H1 (cell line): ENCODE measurements around the gene HOGA1. TPM values are rescaled to one million over a fixed set of nuclear protein-coding genes. Genes with fewer than 3 reads are reported as not detected.

Experiments
- CTCF ChIA-PET: fragments of 300-600 bp; sonication (Branson Sonifier 250); formaldehyde crosslinking; loops from one replicate; lab custom pipeline; 2021; ENCODE audit not compliant: partially characterized antibody; lab: Charles Lee
- POLR2A ChIA-PET: fragments of 300-600 bp; sonication (Branson Sonifier 250); formaldehyde crosslinking; loops from one replicate; lab custom pipeline; 2021; ENCODE audit warnings: inconsistent platforms; ENCODE audit not compliant: partially characterized antibody; lab: Charles Lee
- DNase-seq, 2 experiments: peaks; one replicate each; pipeline versions ENCODE4 v3.0.0 to v3.0.0-alpha.2; 2010 to 2022; ENCODE audit warnings: low spot score in 2 of 2, low read depth in 1 of 2, mixed read lengths in 1 of 2
- FAIRE-seq: peaks from 2 replicates; lab custom pipeline; 2011; peaks lifted over from hg19 to GRCh38; lab: Jason Lieb, UNC
- H2AFZ ChIP-seq: 2 replicates; pipeline ENCODE4 v1.8.1; 2012; ENCODE audit warnings: low read length, inconsistent platforms
- H2AK5ac ChIP-seq: 2 replicates; pipeline ENCODE4 v1.6.1; 2013; ENCODE audit warnings: low read depth, low read length
- H2BK120ac ChIP-seq: replicated peaks from 2 replicates; pipeline ENCODE3; 2013; ENCODE audit warnings: low read depth, low read length, inconsistent platforms
- H2BK12ac ChIP-seq: 2 replicates; pipeline ENCODE4 v1.6.1; 2013; ENCODE audit warnings: low read depth, low read length
- H2BK15ac ChIP-seq: 2 replicates; pipeline ENCODE4 v1.6.1; 2013; ENCODE audit warnings: low read length
- H2BK20ac ChIP-seq: 2 replicates; pipeline ENCODE4 v1.6.1; 2013; ENCODE audit warnings: low read length
- H2BK5ac ChIP-seq: 2 replicates; pipeline ENCODE4 v1.6.1; 2013; ENCODE audit warnings: low read depth, low read length
- H3K14ac ChIP-seq: 2 replicates; pipeline ENCODE4 v1.6.1; 2013; ENCODE audit warnings: inconsistent platforms; ENCODE audit not compliant: insufficient read length
- H3K18ac ChIP-seq: 2 replicates; pipeline ENCODE4 v1.6.1; 2013; ENCODE audit warnings: low read length; ENCODE audit errors: extremely low read depth
- H3K23ac ChIP-seq: 2 replicates; pipeline ENCODE4 v1.6.1; 2013; ENCODE audit warnings: inconsistent platforms; ENCODE audit not compliant: insufficient read length
- H3K23me2 ChIP-seq: 2 replicates; pipeline ENCODE4 v1.6.1; 2013; ENCODE audit warnings: low read depth, low read length
- H3K27ac ChIP-seq: 2 replicates; pipeline ENCODE4 v1.6.1; 2011; ENCODE audit warnings: low read depth, low read length, inconsistent platforms
- H3K27me3 ChIP-seq, 4 experiments: replicated peaks in 1 of 4; 1 replicate in 1 of 4; 2 replicates in 3 of 4; pipeline versions ENCODE4 v1.6.1 to v1.8.1; 2011 to 2013; ENCODE audit warnings: low read length in 3 of 4, mild to moderate bottlenecking in 3 of 4, inconsistent platforms in 2 of 4, mixed read lengths in 2 of 4, moderate library complexity in 1 of 4; ENCODE audit not compliant: control insufficient read depth in 3 of 4, insufficient read depth in 3 of 4; ENCODE audit errors: extremely low read depth in 1 of 4
- H3K36me3 ChIP-seq, 4 experiments: 2 replicates each; pipeline versions ENCODE4 v1.6.1 to v1.8.1; 2011 to 2013; ENCODE audit warnings: mild to moderate bottlenecking in 4 of 4, low read length in 3 of 4, moderate library complexity in 2 of 4, control low read depth in 1 of 4, inconsistent platforms in 1 of 4; ENCODE audit not compliant: insufficient read depth in 4 of 4, control insufficient read depth in 2 of 4
- H3K4ac ChIP-seq: replicated peaks from 2 replicates; pipeline ENCODE3; 2013; ENCODE audit warnings: low read length, low read depth, mixed read lengths, inconsistent platforms; ENCODE audit not compliant: insufficient read length
- H3K4me1 ChIP-seq, 4 experiments: replicated peaks in 1 of 4; 1 replicate in 1 of 4; 2 replicates in 3 of 4; pipeline versions ENCODE4 v1.6.1 to v1.8.1; 2011 to 2013; ENCODE audit warnings: low read length in 3 of 4, inconsistent platforms in 2 of 4, mixed read lengths in 1 of 4; ENCODE audit not compliant: insufficient read depth in 4 of 4, control insufficient read depth in 3 of 4
- H3K4me2 ChIP-seq, 2 experiments: 2 replicates each; pipeline versions ENCODE4 v1.6.1 to v1.8.1; 2011 to 2013; ENCODE audit warnings: low read depth in 2 of 2, low read length in 2 of 2, control low read depth in 1 of 2, inconsistent platforms in 1 of 2, mild to moderate bottlenecking in 1 of 2; ENCODE audit not compliant: insufficient read depth in 1 of 2
- H3K4me3 ChIP-seq, 4 experiments: fragments of 200-600, 300-600 bp in 1 of 4; sonication (generic), shearing (Covaris generic), sonication (Bioruptor Twin) in 1 of 4; 2 replicates each; pipeline versions ENCODE4 v1.5.1 to v1.8.1; 2011 to 2016; ENCODE audit warnings: low read length in 4 of 4, low read depth in 3 of 4, control low read depth in 2 of 4, inconsistent platforms in 2 of 4, mild to moderate bottlenecking in 2 of 4, mixed read lengths in 1 of 4, moderate library complexity in 1 of 4; ENCODE audit not compliant: insufficient read depth in 2 of 4; ENCODE audit errors: extremely low read depth in 1 of 4
- H3K56ac ChIP-seq: replicated peaks from 2 replicates; pipeline ENCODE3; 2013; ENCODE audit warnings: low read depth, mild to moderate bottlenecking, mixed read lengths, low read length, inconsistent platforms; ENCODE audit not compliant: insufficient read length
- H3K79me1 ChIP-seq: 2 replicates; pipeline ENCODE4 v1.6.1; 2013; ENCODE audit warnings: low read depth, low read length, control low read depth
- H3K79me2 ChIP-seq, 2 experiments: 2 replicates each; pipeline versions ENCODE4 v1.6.1 to v1.8.1; 2012 to 2013; ENCODE audit warnings: low read length in 2 of 2, mild to moderate bottlenecking in 2 of 2, inconsistent platforms in 1 of 2; ENCODE audit not compliant: insufficient read depth in 2 of 2, control insufficient read depth in 1 of 2
- H3K9ac ChIP-seq, 4 experiments: replicated peaks in 1 of 4; 1 replicate in 1 of 4; 2 replicates in 3 of 4; pipeline versions ENCODE4 v1.6.1 to v1.8.1; 2011 to 2013; ENCODE audit warnings: low read depth in 3 of 4, low read length in 3 of 4, control low read depth in 2 of 4, mild to moderate bottlenecking in 2 of 4, moderate library complexity in 2 of 4, inconsistent platforms in 1 of 4; ENCODE audit errors: extremely low read depth in 1 of 4
- H3K9me3 ChIP-seq, 2 experiments: 2 replicates each; pipeline versions ENCODE4 v1.6.1 to v1.8.1; 2012 to 2013; ENCODE audit warnings: mild to moderate bottlenecking in 2 of 2, moderate library complexity in 2 of 2, control low read depth in 1 of 2, inconsistent platforms in 1 of 2, low read depth in 1 of 2, low read length in 1 of 2, mixed read lengths in 1 of 2; ENCODE audit not compliant: insufficient read depth in 2 of 2
- H4K20me1 ChIP-seq, 2 experiments: replicated peaks in 1 of 2; 2 replicates each; pipeline versions ENCODE3 to v1.8.1; 2011 to 2013; ENCODE audit warnings: inconsistent platforms in 2 of 2, low read length in 2 of 2, mild to moderate bottlenecking in 1 of 2; ENCODE audit not compliant: insufficient read depth in 2 of 2, control insufficient read depth in 1 of 2
- H4K5ac ChIP-seq: 2 replicates; pipeline ENCODE4 v1.6.1; 2013; ENCODE audit warnings: low read length, low read depth, mixed read lengths, inconsistent platforms; ENCODE audit not compliant: insufficient read length
- H4K8ac ChIP-seq: 2 replicates; pipeline ENCODE4 v1.8.0; 2013; ENCODE audit warnings: mild to moderate bottlenecking, moderate library complexity, low read length, inconsistent platforms; ENCODE audit not compliant: insufficient read depth; ENCODE audit errors: extremely low read depth
- H4K91ac ChIP-seq: replicated peaks from 2 replicates; pipeline ENCODE3; 2013; ENCODE audit warnings: low read length, mixed read lengths, inconsistent platforms; ENCODE audit not compliant: insufficient read length
- BCL11A ChIP-seq, 2 experiments: IDR thresholded peaks; one replicate each; pipeline ENCODE4 v1.6.1; 2011; ENCODE audit warnings: low read depth in 2 of 2, low read length in 2 of 2, mild to moderate bottlenecking in 2 of 2
- CHD2 ChIP-seq: IDR thresholded peaks from 2 replicates; pipeline ENCODE4 v1.6.1; 2012; ENCODE audit warnings: low read length, improper control_type of control experiment
- EZH2 ChIP-seq: fragments of 200-600 bp; sonication (generic); IDR thresholded peaks from 2 replicates; pipeline ENCODE4 v1.7.1; 2012; ENCODE audit warnings: low read depth, mild to moderate bottlenecking, moderate library complexity, low read length, inconsistent platforms; ENCODE audit not compliant: severe bottlenecking
- KDM4A ChIP-seq: IDR thresholded peaks from one replicate; pipeline ENCODE4 v1.7.1; 2012; ENCODE audit warnings: low read depth, mild to moderate bottlenecking, moderate library complexity, low read length, inconsistent platforms; ENCODE audit not compliant: severe bottlenecking
- SAP30 ChIP-seq: fragments of 300-600 bp; sonication (generic); IDR thresholded peaks from 2 replicates; pipeline ENCODE4 v1.7.1; 2012; ENCODE audit warnings: low read length, moderate library complexity, mild to moderate bottlenecking, inconsistent platforms; ENCODE audit not compliant: insufficient read depth, insufficient replicate concordance
- SUZ12 ChIP-seq: fragments of 200-600 bp; sonication (generic); IDR thresholded peaks from 2 replicates; pipeline ENCODE4 v1.6.1; 2012; ENCODE audit warnings: mild to moderate bottlenecking, inconsistent platforms, low read length, moderate library complexity, mixed read lengths
- TCF12 ChIP-seq: IDR thresholded peaks from 2 replicates; pipeline ENCODE4 v1.6.1; 2011; ENCODE audit warnings: low read depth, mild to moderate bottlenecking, low read length
- WGBS, 2 experiments: shearing (Covaris generic) in 1 of 2; methylation state at CpG; one replicate each; pipeline versions ENCODE4 v1.1.6 to v1.1.7; 2013 to 2015; ENCODE audit warnings: low lambda C conversion rate in 2 of 2, mixed read lengths in 2 of 2, inconsistent platforms in 1 of 2, low coverage in 1 of 2, missing lambda C conversion rate in 1 of 2; ENCODE audit not compliant: insufficient replicate concordance in 2 of 2, insufficient coverage in 1 of 2, insufficient read length in 1 of 2; ENCODE audit errors: extremely low coverage in 1 of 2, missing lambda C conversion rate in 1 of 2; 5-methylcytosine and 5-hydroxymethylcytosine counted together
- polyA plus RNA-seq, 7 experiments: library from polyadenylated mRNA; depleted of rRNA in 3 of 7; stranded (reverse) in 5 of 7; unstranded in 2 of 7; fragments of >200 nt in 5 of 7; fragments of 200-250 nt in 2 of 7; gene quantifications; 1 replicate in 5 of 7; 2 replicates in 1 of 7; 4 replicates in 1 of 7; pipeline versions ENCODE4 v1.2.1 to v1.2.3, GENCODE V29; 2011 to 2013; ENCODE audit warnings: missing spikeins in 2 of 7, mixed read lengths in 2 of 7
- total RNA-seq: library from RNA; stranded (reverse); fragmentation: NEBNext Ultra II Directional; extraction: Animal tissue kit (Norgen Biotek cat#: 25700); gene quantifications from 2 replicates; pipeline ENCODE4 v1.2.1, GENCODE V29; 2021

The HOGA1 gene
- total and polyA plus RNA-seq, 2 of the 8 experiments (the other 6 are each of a cell fraction or from before 2014, with no cell fraction given) = 0.28 to 1.00 TPM

DNA sequence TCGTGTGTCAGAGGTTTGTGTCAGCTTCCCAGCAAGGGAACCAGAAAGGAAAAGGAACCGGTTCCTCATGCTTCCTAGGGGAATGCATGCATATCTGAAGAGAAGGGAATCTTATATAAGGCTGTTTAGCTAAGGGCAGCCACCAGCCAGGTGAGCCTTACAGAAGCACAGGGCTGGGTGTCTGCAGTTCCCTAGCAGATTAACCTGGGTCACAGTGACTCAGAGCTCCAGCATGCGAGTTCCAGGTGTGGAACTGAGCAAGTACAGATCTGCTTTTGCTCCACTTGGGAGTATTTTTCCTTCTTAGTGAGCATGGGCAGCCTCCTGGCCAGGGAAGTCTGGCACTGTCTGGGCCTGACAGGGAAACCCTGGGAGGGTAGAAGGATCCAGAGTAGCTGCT is 12.6 kb upstream of the HOGA1 start:
- POLR2A ChIA-PET = interaction anchor here (1.4 to 1.7 kb wide), 3 partner anchors 10 to 39 kb away, joined by 3 to 8 read pairs (median 7); no protein-coding TSS in a partner anchor
- Histone ChIP-seq H3K23ac (no peak overlapping the region), H3K4me3 (no peak overlapping the region), H4K91ac (no peak overlapping the region), H3K9ac (no peak overlapping the region), H3K56ac (no peak overlapping the region), H3K4me1 (peaks cover 2 to 6% (median 4%) of the 10 kb centered on the region in 4 experiments; a peak in 3 of 7 replicates), H3K14ac (no peak overlapping the region), H3K27ac (no peak overlapping the region), H2BK15ac (0 out of 2 replicates have a peak overlapping the region, but pooled peaks have one; percentile 16), H3K36me3 (peaks cover 0 to 14% (median 2%) of the 10 kb centered on the region in 4 experiments; a peak in 4 of 8 replicates), H2AFZ (no peak overlapping the region), H3K23me2 (no peaks in the 10 kb centered on the region), H4K5ac (no peak overlapping the region), H2BK120ac (no peak overlapping the region), H2BK20ac (no peak overlapping the region), H3K79me1 (no peaks in the 10 kb centered on the region), H3K4me2 (no peak overlapping the region), H2BK12ac (no peak overlapping the region), H3K18ac (no peak overlapping the region), H2BK5ac (0 out of 2 replicates have a peak overlapping the region, but pooled peaks have one; percentile 44), H3K4ac (no peak overlapping the region), H4K8ac (no peak overlapping the region), H4K20me1 (peaks cover 0 to 2% of the 10 kb centered on the region in 2 experiments), H3K27me3 (no peaks in the 10 kb centered on the region), H3K9me3 (no peaks in the 10 kb centered on the region), H3K79me2 (no peaks in the 10 kb centered on the region), H2AK5ac (0 out of 2 replicates have a peak overlapping the region, but pooled peaks have one; percentile 6)
- TF ChIP-seq EZH2 = no peak
- no peak for TF ChIP-seq KDM4A
- TF ChIP-seq BCL11A (IDR thresholded peaks at IDR 0.05; ENCODE audit: low read depth in 2 of 2, low read length in 2 of 2) = no peak
- TF ChIP-seq TCF12 = no peak
- no peak for TF ChIP-seq SAP30
- no peak for TF ChIP-seq SUZ12
- TF ChIP-seq CHD2 = no peak
- WGBS, 2 experiments = 79% methylated on average over 3 of the region's 3 CpGs; no CpG with 5 or more reads in 1 of the 2 experiments
- DNase-seq = no peak
- CTCF ChIA-PET = interaction anchor here (0.5 to 12.9 kb wide), 30 partner anchors 12 to 266 kb away, joined by 3 to 169 read pairs (median 6); partner anchors contain the start of genes C10orf62, HOGA1 and PI4K2A
- FAIRE-seq = no peak
